Measurements from ENCODE around the gene DNAH10.

DNAH10 gene

DNA sequence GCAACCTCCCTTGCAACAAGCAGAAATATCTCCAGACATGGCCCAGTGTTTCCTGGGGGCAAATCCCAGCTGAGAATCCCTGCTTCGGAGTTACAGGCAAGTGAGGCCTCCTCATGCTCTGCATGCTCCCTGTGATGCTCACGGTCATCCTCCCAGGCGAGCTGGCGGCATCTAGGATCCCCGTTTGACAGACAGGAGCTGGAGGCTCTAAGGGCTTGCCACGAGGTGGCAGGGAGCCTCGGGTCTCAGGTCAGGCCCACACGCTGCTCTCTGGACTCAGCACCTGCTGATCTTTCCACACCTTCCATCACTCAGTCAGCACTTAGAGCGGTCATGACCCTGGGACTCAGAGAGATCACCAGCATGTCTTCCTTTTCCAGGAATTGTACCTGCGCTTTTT is 130.8 kb downstream of the DNAH10 start:
- Histone ChIP-seq H2BK120ac (ENCODE audit: low read depth, low read length) (no peak overlapping the region), H2BK5ac (ENCODE audit: low read length) (peak overlapping the region; percentile 69), H3K23ac (ENCODE audit: low read depth, low read length, poor library complexity) (no peak overlapping the region), H3K9me3 (replicated peaks in 1 of 2; ENCODE audit: control insufficient read depth in 2 of 2, insufficient read depth in 1 of 2, low read depth in 1 of 2, low read length in 2 of 2) (no peaks in the 10 kb centered on the region), H2AFZ (ENCODE audit: low read length) (no peak overlapping the region), H3K9ac (ENCODE audit: low read depth, low read length, poor library complexity) (peak overlapping the region; percentile 51), H2BK12ac (ENCODE audit: low read length) (no peak overlapping the region), H3K18ac (ENCODE audit: low read length) (no peak overlapping the region), H3K4me2 (ENCODE audit: insufficient read depth, low read length, poor library complexity, severe bottlenecking) (no peak overlapping the region), H3K4ac (ENCODE audit: low read length) (no peak overlapping the region), H3K27ac (replicated peaks; ENCODE audit: low read length) (no peak overlapping the region), H3K4me1 (ENCODE audit: control insufficient read depth in 2 of 2, insufficient read depth in 1 of 2, low read depth in 1 of 2, low read length in 2 of 2) (no peaks in the 10 kb centered on the region), H3K27me3 (ENCODE audit: control insufficient read depth in 3 of 3, insufficient read depth in 3 of 3, low read depth in 1 of 3, low read length in 3 of 3) (peaks cover 0 to 2% (median 0%) of the 10 kb centered on the region in 3 experiments), H2BK15ac (ENCODE audit: low read length) (no peak overlapping the region), H4K8ac (ENCODE audit: low read depth, low read length) (no peak overlapping the region), H2AK5ac (ENCODE audit: low read depth, low read length) (no peak overlapping the region), H3K79me1 (ENCODE audit: low read depth, low read length) (no peaks in the 10 kb centered on the region), H4K91ac (ENCODE audit: low read depth, low read length, poor library complexity) (no peak overlapping the region), H3K36me3 (replicated peaks in 1 of 2; ENCODE audit: control insufficient read depth in 2 of 2, insufficient read depth in 2 of 2, low read length in 2 of 2) (no peaks in the 10 kb centered on the region), H3K14ac (ENCODE audit: low read length) (no peak overlapping the region), H3K4me3 (ENCODE audit: low read length in 2 of 2) (no peak overlapping the region)
- DNase-seq (ENCODE audit: low spot score): no peak
- WGBS, 2 donors (ENCODE audit: extremely low coverage in 2 of 2, insufficient read length in 2 of 2, insufficient replicate concordance in 1 of 2): no CpG with 5 or more reads among the region's 10 CpGs

- Histone ChIP-seq H3K4ac (ENCODE audit: low read length) (no peak overlapping the region), H3K4me2 (ENCODE audit: insufficient read depth, low read length, poor library complexity, severe bottlenecking) (no peak overlapping the region), H2BK120ac (ENCODE audit: low read depth, low read length) (no peak overlapping the region), H2BK15ac (ENCODE audit: low read length) (no peak overlapping the region), H3K27me3 (ENCODE audit: control insufficient read depth in 3 of 3, insufficient read depth in 3 of 3, low read depth in 1 of 3, low read length in 3 of 3) (peaks cover 0 to 2% (median 0%) of the 10 kb centered on the region in 3 experiments), H2BK5ac (ENCODE audit: low read length) (peak overlapping the region; percentile 69), H3K9me3 (replicated peaks in 1 of 2; ENCODE audit: control insufficient read depth in 2 of 2, insufficient read depth in 1 of 2, low read depth in 1 of 2, low read length in 2 of 2) (no peaks in the 10 kb centered on the region), H3K79me1 (ENCODE audit: low read depth, low read length) (no peaks in the 10 kb centered on the region), H3K14ac (ENCODE audit: low read length) (no peak overlapping the region), H2BK12ac (ENCODE audit: low read length) (no peak overlapping the region), H2AK5ac (ENCODE audit: low read depth, low read length) (no peak overlapping the region), H3K4me3 (ENCODE audit: low read length in 2 of 2) (no peak overlapping the region), H3K36me3 (replicated peaks in 1 of 2; ENCODE audit: control insufficient read depth in 2 of 2, insufficient read depth in 2 of 2, low read length in 2 of 2) (no peaks in the 10 kb centered on the region), H3K4me1 (ENCODE audit: control insufficient read depth in 2 of 2, insufficient read depth in 1 of 2, low read depth in 1 of 2, low read length in 2 of 2) (no peaks in the 10 kb centered on the region), H4K8ac (ENCODE audit: low read depth, low read length) (no peak overlapping the region), H3K18ac (ENCODE audit: low read length) (peak overlapping the region; percentile 44), H3K9ac (ENCODE audit: low read depth, low read length, poor library complexity) (no peak overlapping the region), H3K23ac (ENCODE audit: low read depth, low read length, poor library complexity) (no peak overlapping the region), H3K27ac (replicated peaks; ENCODE audit: low read length) (no peak overlapping the region), H4K91ac (ENCODE audit: low read depth, low read length, poor library complexity) (no peak overlapping the region), H2AFZ (ENCODE audit: low read length) (no peak overlapping the region)
- WGBS, 2 donors (ENCODE audit: extremely low coverage in 2 of 2, insufficient read length in 2 of 2, insufficient replicate concordance in 1 of 2): no CpG with 5 or more reads among the region's 9 CpGs
- DNase-seq (ENCODE audit: low spot score): no peak
These were observed 131.2 kb downstream of the DNAH10 start for GRCh38 chr12:123893276-123893675.

DNA sequence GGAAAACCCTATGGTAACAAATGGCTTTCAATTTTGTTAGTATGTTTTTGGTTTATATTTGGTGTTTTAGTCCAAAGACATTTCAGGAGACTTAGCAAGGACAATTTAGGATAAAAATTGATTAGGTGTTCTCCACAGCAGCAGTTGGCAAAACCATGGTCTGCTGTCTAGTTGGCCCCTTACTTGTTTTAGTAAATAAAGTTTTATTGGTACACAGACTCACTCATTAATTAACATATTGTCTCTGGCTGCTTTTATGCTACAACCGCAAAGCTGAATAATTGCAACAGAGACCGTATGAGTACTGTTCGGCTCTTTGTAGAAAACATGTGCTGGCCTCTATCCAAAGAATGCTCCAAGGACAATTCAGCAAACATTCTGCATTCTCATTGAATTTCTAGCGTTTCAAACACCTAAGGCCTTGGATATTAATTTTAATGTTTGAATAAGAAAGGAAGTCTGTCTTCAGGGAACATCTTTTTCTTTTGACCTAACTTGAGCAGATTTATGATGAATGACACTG is 132.8 kb downstream of the DNAH10 start:
- Histone ChIP-seq H3K36me3 (replicated peaks in 1 of 2; ENCODE audit: control insufficient read depth in 2 of 2, insufficient read depth in 2 of 2, low read length in 2 of 2) (no peaks in the 10 kb centered on the region), H2BK120ac (ENCODE audit: low read depth, low read length) (no peak overlapping the region), H3K14ac (ENCODE audit: low read length) (no peak overlapping the region), H2BK15ac (ENCODE audit: low read length) (no peak overlapping the region), H3K18ac (ENCODE audit: low read length) (no peak overlapping the region), H2BK5ac (ENCODE audit: low read length) (no peak overlapping the region), H3K79me1 (ENCODE audit: low read depth, low read length) (peaks cover 2% of the 10 kb centered on the region), H3K4me1 (ENCODE audit: control insufficient read depth in 2 of 2, insufficient read depth in 1 of 2, low read depth in 1 of 2, low read length in 2 of 2) (no peaks in the 10 kb centered on the region), H2AFZ (ENCODE audit: low read length) (no peak overlapping the region), H3K9me3 (replicated peaks in 1 of 2; ENCODE audit: control insufficient read depth in 2 of 2, insufficient read depth in 1 of 2, low read depth in 1 of 2, low read length in 2 of 2) (peaks cover 0 to 3% of the 10 kb centered on the region in 2 donors), H3K4ac (ENCODE audit: low read length) (no peak overlapping the region), H3K4me2 (ENCODE audit: insufficient read depth, low read length, poor library complexity, severe bottlenecking) (no peak overlapping the region), H2AK5ac (ENCODE audit: low read depth, low read length) (no peak overlapping the region), H3K27me3 (ENCODE audit: control insufficient read depth in 3 of 3, insufficient read depth in 3 of 3, low read depth in 1 of 3, low read length in 3 of 3) (peaks cover 0 to 2% (median 2%) of the 10 kb centered on the region in 3 experiments), H4K91ac (ENCODE audit: low read depth, low read length, poor library complexity) (no peak overlapping the region), H3K23ac (ENCODE audit: low read depth, low read length, poor library complexity) (no peak overlapping the region), H3K9ac (ENCODE audit: low read depth, low read length, poor library complexity) (no peak overlapping the region), H3K27ac (replicated peaks; ENCODE audit: low read length) (no peak overlapping the region), H2BK12ac (ENCODE audit: low read length) (no peak overlapping the region), H3K4me3 (ENCODE audit: low read length in 2 of 2) (no peak overlapping the region), H4K8ac (ENCODE audit: low read depth, low read length) (no peak overlapping the region)
- DNase-seq (ENCODE audit: low spot score): no peak
- no CpG with 5 or more reads among the region's 4 CpGs for whole genome bisulfite sequencing, 2 donors (ENCODE audit: extremely low coverage in 2 of 2, insufficient read length in 2 of 2, insufficient replicate concordance in 1 of 2)

DNA sequence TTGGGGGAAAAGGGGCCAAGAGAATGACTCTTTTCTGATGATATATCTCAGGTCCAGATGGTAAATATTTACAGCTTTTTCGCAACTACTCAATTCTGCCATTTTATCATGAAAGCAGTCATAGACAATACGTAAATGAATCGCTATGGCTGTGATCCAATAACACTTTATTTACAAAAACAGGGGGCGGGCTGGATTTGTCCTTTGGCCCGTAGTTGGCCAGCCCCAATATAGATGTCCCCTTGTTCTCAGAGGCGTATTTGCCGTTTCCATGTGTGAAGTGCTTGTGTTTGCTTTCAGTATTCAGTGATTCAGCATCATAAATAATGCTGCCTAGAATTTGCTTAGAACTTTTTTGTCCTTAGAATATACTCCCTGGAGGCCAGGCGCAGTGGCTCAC is 133.3 kb downstream of the DNAH10 start:
- Histone ChIP-seq H2BK5ac (ENCODE audit: low read length) (no peak overlapping the region), H4K8ac (ENCODE audit: low read depth, low read length) (no peak overlapping the region), H3K27ac (replicated peaks; ENCODE audit: low read length) (no peak overlapping the region), H3K79me1 (ENCODE audit: low read depth, low read length) (peaks cover 2% of the 10 kb centered on the region), H3K4ac (ENCODE audit: low read length) (no peak overlapping the region), H3K4me3 (ENCODE audit: low read length in 2 of 2) (no peak overlapping the region), H3K18ac (ENCODE audit: low read length) (no peak overlapping the region), H3K36me3 (replicated peaks in 1 of 2; ENCODE audit: control insufficient read depth in 2 of 2, insufficient read depth in 2 of 2, low read length in 2 of 2) (no peaks in the 10 kb centered on the region), H2AK5ac (ENCODE audit: low read depth, low read length) (no peak overlapping the region), H4K91ac (ENCODE audit: low read depth, low read length, poor library complexity) (no peak overlapping the region), H2BK120ac (ENCODE audit: low read depth, low read length) (no peak overlapping the region), H3K4me1 (ENCODE audit: control insufficient read depth in 2 of 2, insufficient read depth in 1 of 2, low read depth in 1 of 2, low read length in 2 of 2) (no peaks in the 10 kb centered on the region), H2AFZ (ENCODE audit: low read length) (no peak overlapping the region), H3K14ac (ENCODE audit: low read length) (no peak overlapping the region), H3K9me3 (replicated peaks in 1 of 2; ENCODE audit: control insufficient read depth in 2 of 2, insufficient read depth in 1 of 2, low read depth in 1 of 2, low read length in 2 of 2) (peaks cover 0 to 3% of the 10 kb centered on the region in 2 donors), H3K9ac (ENCODE audit: low read depth, low read length, poor library complexity) (no peak overlapping the region), H3K4me2 (ENCODE audit: insufficient read depth, low read length, poor library complexity, severe bottlenecking) (no peak overlapping the region), H3K27me3 (ENCODE audit: control insufficient read depth in 3 of 3, insufficient read depth in 3 of 3, low read depth in 1 of 3, low read length in 3 of 3) (peaks cover 0 to 2% (median 2%) of the 10 kb centered on the region in 3 experiments), H2BK12ac (ENCODE audit: low read length) (no peak overlapping the region), H2BK15ac (ENCODE audit: low read length) (no peak overlapping the region), H3K23ac (ENCODE audit: low read depth, low read length, poor library complexity) (no peak overlapping the region)
- no CpG with 5 or more reads among the region's 8 CpGs for WGBS, 2 donors (ENCODE audit: extremely low coverage in 2 of 2, insufficient read length in 2 of 2, insufficient replicate concordance in 1 of 2)
- DNase-seq (ENCODE audit: low spot score): no peak

Measured in neuronal stem cell (in vitro differentiated cells).